Fibroblast of the aortic adventitia (primary cell): ENCODE results near the gene SPDYE2B. TPM values are rescaled to one million over a fixed set of nuclear protein-coding genes. Genes with fewer than 3 reads are reported as not detected.
"Not testable (repeated sequence)": the region's sequence is repeated elsewhere in the genome, so short reads cannot be mapped to it uniquely, and the experiment has no call there.

ENCODE experiments used
- DNase-seq: peaks from one replicate; pipeline ENCODE4 v3.0.0-alpha.2; 2010; ENCODE audit warnings: low read depth
- H3K4me3 ChIP-seq: 2 replicates; pipeline ENCODE4 v1.5.1; 2011; ENCODE audit warnings: low read depth, mild to moderate bottlenecking, control low read depth, low read length, moderate library complexity
- small RNA-seq: library from RNA; depleted of rRNA; stranded (forward); fragments of <200 nt; gene quantifications from one replicate; pipeline ENCODE3, GENCODE V24; 2012
- total RNA-seq: library from RNA; depleted of rRNA; stranded (reverse); fragments of >200 nt; gene quantifications from 2 replicates; pipeline ENCODE4 v1.2.3, GENCODE V29; 2012; ENCODE audit warnings: low replicate concordance

The SPDYE2B gene
- total RNA-seq, 1 donor, result not detected

DNA sequence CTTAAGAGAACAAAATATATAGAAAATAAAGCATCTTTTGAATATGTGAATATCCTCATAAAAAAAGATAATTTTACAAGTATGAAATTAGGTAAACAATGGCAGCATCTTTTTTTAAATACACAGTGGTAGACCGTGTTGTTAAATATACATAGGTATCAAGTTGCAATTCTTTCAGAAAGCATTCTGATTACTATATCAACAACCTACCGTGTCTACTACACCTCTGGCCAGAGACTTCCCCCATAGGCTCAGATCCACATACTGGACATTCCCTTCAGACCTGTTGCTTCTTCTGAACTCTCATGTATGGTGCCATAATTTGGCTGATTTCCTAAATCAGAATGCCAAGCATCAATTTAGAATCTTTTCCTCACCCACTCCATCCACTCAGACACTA, 43.9 kb downstream of the SPDYE2B start:
- H3K4me3 ChIP-seq, DNase-seq: not testable (repeated sequence)

DNA sequence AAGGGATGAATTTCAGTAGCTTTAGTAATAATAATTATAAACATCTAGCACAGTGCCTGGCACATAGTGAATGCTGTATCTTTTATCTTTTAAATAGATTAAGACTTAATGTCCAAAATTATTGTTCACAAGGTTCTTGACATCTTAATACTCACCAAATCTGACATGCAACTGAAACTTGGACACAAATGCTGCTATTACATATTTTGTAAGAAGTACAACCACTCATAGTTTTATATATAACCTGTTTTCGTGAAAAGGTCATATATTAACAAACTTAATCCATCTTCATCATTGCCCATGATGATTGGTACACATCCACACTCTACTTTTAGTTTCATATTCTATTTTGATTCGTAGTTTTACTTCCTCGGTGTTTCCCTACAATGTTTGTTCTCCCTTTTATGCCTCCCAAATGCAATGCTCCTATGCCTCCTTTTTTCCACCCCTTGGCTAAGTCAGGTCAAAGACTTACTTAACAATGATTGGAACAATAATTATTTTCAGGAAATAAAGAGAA, 45.0 kb downstream of the SPDYE2B start:
- not testable (repeated sequence) for H3K4me3 ChIP-seq, DNase-seq

DNA sequence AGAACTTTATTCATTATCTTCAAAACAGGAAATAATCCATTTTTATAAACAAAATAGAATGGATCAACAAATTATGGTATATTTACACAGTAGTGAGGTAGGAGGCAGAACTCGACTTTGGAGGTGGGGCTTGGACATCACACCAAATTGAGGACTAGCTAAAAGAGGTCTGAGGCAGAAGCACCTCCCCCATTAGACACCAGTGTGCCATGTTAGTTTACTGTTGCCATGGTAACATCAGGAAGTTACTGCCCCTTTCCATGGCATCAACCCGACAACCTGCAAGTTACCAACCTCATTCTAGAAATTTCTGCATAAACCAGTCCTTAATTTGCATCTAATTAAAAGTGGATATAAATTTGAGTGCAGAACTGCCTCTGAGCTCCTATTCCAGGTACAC, 45.9 kb downstream of the SPDYE2B start:
- not testable (repeated sequence) for DNase-seq, H3K4me3 ChIP-seq

DNA sequence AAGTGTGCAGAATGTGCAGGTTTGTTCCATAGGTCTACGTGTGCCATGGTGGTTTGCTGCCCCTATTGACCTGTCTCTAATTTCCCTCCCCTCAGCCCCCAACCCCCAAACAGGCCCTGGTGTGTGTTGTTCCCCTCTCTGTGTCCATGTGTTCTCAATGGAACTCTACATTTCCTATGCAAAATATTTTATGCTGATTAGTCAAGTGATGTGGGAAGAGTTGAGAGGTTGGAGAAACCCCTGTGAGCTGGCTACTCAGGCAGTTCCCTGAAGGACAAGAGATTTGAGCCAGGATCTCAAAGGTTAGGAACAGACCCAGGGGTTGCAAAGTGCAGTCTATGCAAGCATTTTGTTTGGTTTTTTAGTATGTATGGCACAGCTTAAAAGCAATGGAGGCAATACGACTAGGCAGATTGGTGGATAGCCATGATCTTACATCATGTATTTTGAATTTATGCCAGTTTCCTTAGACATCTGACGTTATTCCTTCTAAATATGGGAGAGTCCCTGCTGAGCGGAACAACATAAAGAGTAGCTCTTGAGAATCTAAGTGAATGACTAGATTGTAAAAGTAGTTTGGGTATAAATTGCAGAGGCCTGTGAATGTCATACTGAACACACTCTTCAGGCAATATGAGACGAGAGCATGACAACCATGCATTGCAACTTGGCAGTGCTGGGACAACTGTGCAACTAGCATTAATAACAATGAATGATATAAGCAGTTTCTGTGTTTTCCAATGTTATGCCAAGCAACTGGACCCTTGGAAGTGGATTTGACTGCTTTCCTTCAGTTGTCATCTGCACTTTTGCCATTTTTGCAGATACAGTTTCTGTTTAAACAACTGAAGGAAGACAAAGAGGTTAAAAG, 47.8 kb downstream of the SPDYE2B start:
- not testable (repeated sequence) for DNase-seq, H3K4me3 ChIP-seq

DNA sequence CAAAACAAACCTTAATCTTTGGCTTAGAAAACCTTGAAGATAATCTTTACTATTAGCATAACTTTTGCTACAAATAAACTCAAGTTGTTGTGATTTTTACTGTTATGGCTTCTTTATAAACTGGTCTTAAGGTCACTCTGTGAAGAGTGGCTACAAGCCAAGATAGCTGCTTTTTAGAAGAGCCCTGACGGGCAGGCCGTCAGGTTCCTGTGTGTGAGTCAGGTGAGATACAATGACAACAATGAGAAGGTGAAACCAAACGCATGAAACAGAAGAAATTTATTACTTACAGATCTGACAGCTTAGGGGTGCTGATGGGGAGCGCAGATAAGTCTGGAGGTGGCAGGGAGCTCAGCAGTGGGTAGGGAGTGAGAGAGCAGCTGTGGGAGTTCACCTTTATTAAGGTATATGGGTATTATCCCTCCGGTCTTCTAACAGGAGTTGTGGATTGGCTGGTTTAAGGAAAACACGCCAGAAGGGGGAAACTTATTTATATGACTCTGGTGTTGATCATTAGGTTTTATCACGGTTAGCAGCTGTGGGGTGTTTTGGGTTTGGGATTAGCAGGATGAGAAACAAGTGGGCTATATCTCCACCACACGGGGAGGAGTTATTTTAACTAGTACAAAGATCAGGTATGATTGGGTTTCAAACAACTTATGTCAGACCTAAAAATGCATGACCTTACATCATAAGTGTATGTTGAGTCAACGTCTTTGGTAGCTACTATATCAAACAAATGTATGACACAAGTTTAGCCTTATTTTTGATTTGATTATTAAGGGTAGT, 49.0 kb downstream of the SPDYE2B start:
- not testable (repeated sequence) for H3K4me3 ChIP-seq, DNase-seq

Small RNAs within 50 kb of the gene (small RNA-seq; reads per million reads assigned to genes)
- gene AC105052.3 (not detected), gene UPK3BL1 (not detected)

Other genes with a start within 250 kb of the SPDYE2B start
- gene ORAI2, start 216.7 kb upstream of the SPDYE2B start, total RNA-seq, result 31.8 and 44.1 TPM in 2 replicates
- 8.0 and 15.9 TPM in 2 replicates for gene ALKBH4, start 185.5 kb upstream of the SPDYE2B start, total RNA-seq
- gene LRWD1, start 185.3 kb upstream of the SPDYE2B start, total RNA-seq, result 18.6 and 35.7 TPM in 2 replicates
- gene POLR2J, start 171.4 kb upstream of the SPDYE2B start, total RNA-seq, result 13.0 and 34.0 TPM in 2 replicates
- gene RASA4B, start 132.5 kb upstream of the SPDYE2B start, total RNA-seq, result 4.6 TPM in 2 replicates
- 0.27 TPM in 1 of 2 replicates, not detected in the other for gene UPK3BL2, start 106.6 kb upstream of the SPDYE2B start, total RNA-seq
- gene SPDYE2, start 99.1 kb upstream of the SPDYE2B start, total RNA-seq, result 0.16 TPM in 1 of 2 replicates, not detected in the other
- 12.5 and 28.3 TPM in 2 replicates for gene POLR2J3, start 77.7 kb upstream of the SPDYE2B start, total RNA-seq
- 11.1 and 15.1 TPM in 2 replicates for gene RASA4, start 33.6 kb upstream of the SPDYE2B start, total RNA-seq
- gene UPK3BL1, start 7.5 kb upstream of the SPDYE2B start, total RNA-seq, result 1.5 and 3.2 TPM in 2 replicates
- gene POLR2J2, start 21.3 kb downstream of the SPDYE2B start, total RNA-seq, result 3.3 and 11.4 TPM in 2 replicates
- gene FAM185A, start 98.7 kb downstream of the SPDYE2B start, total RNA-seq, result 8.4 and 35.3 TPM in 2 replicates